HEK293 (cell line): ENCODE measurements around the gene MBNL2.
A peak's percentile ranks its signal among the peaks of the same experiment; 100 is the strongest.

Source experiments
- CTCF ChIA-PET: fragments of 350-600 bp; formaldehyde crosslinking; extraction: SDS; loops from one replicate; lab custom pipeline; 2021; ENCODE audit warnings: antibody characterized with exemption; lab: Yijun Ruan, JAX
- POLR2A ChIA-PET: fragments of 300-600 bp; formaldehyde crosslinking; extraction: SDS; loops from one replicate; lab custom pipeline; 2020; ENCODE audit warnings: antibody characterized with exemption, inconsistent platforms; lab: Yijun Ruan, JAX
- H3K27ac ChIP-seq: fragments of 200-500 bp; sonication (Bioruptor generic); 2 replicates; pipeline ENCODE4 v1.5.1; 2014; ENCODE audit warnings: low read depth, low read length, control low read depth, inconsistent platforms; ENCODE audit errors: extremely low read depth
- H3K36me3 ChIP-seq, 2 experiments: fragments of 200-500 bp in 1 of 2; sonication (Bioruptor generic) in 1 of 2; 1 replicate in 1 of 2; 2 replicates in 1 of 2; pipeline ENCODE4 v1.5.1; 2014 to 2017; ENCODE audit warnings: inconsistent platforms in 2 of 2, low read length in 2 of 2; ENCODE audit not compliant: control insufficient read depth in 2 of 2, insufficient read depth in 1 of 2
- H3K4me1 ChIP-seq: fragments of 200-500 bp; sonication (Bioruptor generic); 2 replicates; pipeline ENCODE4 v1.5.1; 2014; ENCODE audit warnings: mild to moderate bottlenecking, low read length, inconsistent platforms; ENCODE audit not compliant: control insufficient read depth, insufficient read depth
- H3K4me3 ChIP-seq: 2 replicates; pipeline ENCODE4 v1.5.1; 2011; ENCODE audit warnings: low read depth, mild to moderate bottlenecking, control low read depth, low read length, moderate library complexity
- H3K9me3 ChIP-seq: fragments of 200-500 bp; sonication (Bioruptor generic); 2 replicates; pipeline ENCODE4 v1.5.1; 2014; ENCODE audit warnings: low read depth, low read length, inconsistent platforms; ENCODE audit not compliant: control insufficient read depth, insufficient read depth
- MYNN ChIP-seq: fragments of 450-650 bp; formaldehyde crosslinking; IDR thresholded peaks from 2 replicates; pipeline ENCODE4 v1.5.1; 2016; ENCODE audit warnings: missing biosample characterization, missing genetic modification characterization, borderline replicate concordance
- OVOL3 ChIP-seq: fragments of 450-650 bp; formaldehyde crosslinking; IDR thresholded peaks from 2 replicates; pipeline ENCODE4 v1.5.1; 2016; ENCODE audit warnings: missing biosample characterization, missing genetic modification characterization
- RBAK ChIP-seq: fragments of 450-650 bp; formaldehyde crosslinking; IDR thresholded peaks from 2 replicates; pipeline ENCODE4 v1.5.1; 2016; ENCODE audit warnings: missing biosample characterization, missing genetic modification characterization
- SETDB1 ChIP-seq: IDR thresholded peaks from one replicate; pipeline ENCODE4 v1.6.1; 2017; ENCODE audit warnings: mild to moderate bottlenecking, low read length, moderate library complexity, mixed read lengths; ENCODE audit not compliant: insufficient read length
- ZBTB17 ChIP-seq: fragments of 450-650 bp; formaldehyde crosslinking; IDR thresholded peaks from 2 replicates; pipeline ENCODE4 v1.5.1; 2016; ENCODE audit warnings: missing biosample characterization, missing genetic modification characterization
- ZFP41 ChIP-seq: fragments of 450-650 bp; formaldehyde crosslinking; IDR thresholded peaks from 2 replicates; pipeline ENCODE4 v1.5.1; 2016; ENCODE audit warnings: missing biosample characterization, missing genetic modification characterization, borderline replicate concordance
- ZNF132 ChIP-seq: fragments of 450-650 bp; formaldehyde crosslinking; IDR thresholded peaks from 2 replicates; pipeline ENCODE4 v1.5.1; 2017; ENCODE audit warnings: missing biosample characterization, missing genetic modification characterization, borderline replicate concordance
- ZNF146 ChIP-seq: fragments of 450-650 bp; formaldehyde crosslinking; IDR thresholded peaks from 2 replicates; pipeline ENCODE4 v1.5.1; 2016; ENCODE audit warnings: missing biosample characterization, missing genetic modification characterization
- ZNF214 ChIP-seq: fragments of 450-650 bp; formaldehyde crosslinking; IDR thresholded peaks from 2 replicates; pipeline ENCODE4 v1.5.1; 2017; ENCODE audit warnings: missing biosample characterization, mild to moderate bottlenecking, missing genetic modification characterization, borderline replicate concordance
- ZNF248 ChIP-seq: fragments of 450-650 bp; formaldehyde crosslinking; IDR thresholded peaks from 2 replicates; pipeline ENCODE4 v1.5.1; 2017; ENCODE audit warnings: missing biosample characterization, missing genetic modification characterization
- ZNF274 ChIP-seq, 2 experiments: fragments of 200-500 bp in 1 of 2; fragments of 450-650 bp in 1 of 2; sonication (Bioruptor generic) in 1 of 2; formaldehyde crosslinking in 1 of 2; IDR thresholded peaks; 2 replicates each; pipeline versions ENCODE4 v1.5.1 to v1.6.1; 2014 to 2016; ENCODE audit warnings: borderline replicate concordance in 1 of 2, inconsistent platforms in 1 of 2, low read length in 1 of 2, missing biosample characterization in 1 of 2, missing genetic modification characterization in 1 of 2
- ZNF292 ChIP-seq: fragments of 450-650 bp; formaldehyde crosslinking; IDR thresholded peaks from 2 replicates; pipeline ENCODE4 v1.5.1; 2016; ENCODE audit warnings: low read depth, missing biosample characterization, missing genetic modification characterization, borderline replicate concordance
- ZNF335 ChIP-seq: fragments of 450-650 bp; formaldehyde crosslinking; conservative IDR thresholded peaks from 2 replicates; pipeline ENCODE4 v1.5.1; 2016; ENCODE audit warnings: missing biosample characterization, missing genetic modification characterization
- ZNF394 ChIP-seq: fragments of 450-650 bp; formaldehyde crosslinking; IDR thresholded peaks from 2 replicates; pipeline ENCODE4 v1.5.1; 2016; ENCODE audit warnings: missing biosample characterization, missing genetic modification characterization, mild to moderate bottlenecking, moderate library complexity, borderline replicate concordance
- ZNF423 ChIP-seq: fragments of 450-650 bp; formaldehyde crosslinking; IDR thresholded peaks from 2 replicates; pipeline ENCODE4 v1.5.1; 2016; ENCODE audit warnings: missing biosample characterization, missing genetic modification characterization
- ZNF530 ChIP-seq: fragments of 450-650 bp; formaldehyde crosslinking; IDR thresholded peaks from 2 replicates; pipeline ENCODE4 v1.5.1; 2016; ENCODE audit warnings: low read depth, missing biosample characterization, missing genetic modification characterization
- ZNF561 ChIP-seq: fragments of 450-650 bp; IDR thresholded peaks from 2 replicates; pipeline ENCODE4 v1.5.1; 2018; ENCODE audit warnings: missing biosample characterization, missing genetic modification characterization, borderline replicate concordance
- ZNF654 ChIP-seq: fragments of 450-650 bp; formaldehyde crosslinking; IDR thresholded peaks from 2 replicates; pipeline ENCODE4 v1.5.1; 2016; ENCODE audit warnings: low read depth, missing biosample characterization, missing genetic modification characterization
- ZNF660 ChIP-seq: fragments of 450-650 bp; IDR thresholded peaks from 2 replicates; pipeline ENCODE4 v1.5.1; 2018; ENCODE audit warnings: missing biosample characterization, mild to moderate bottlenecking, missing genetic modification characterization
- ZNF664 ChIP-seq: fragments of 450-650 bp; formaldehyde crosslinking; IDR thresholded peaks from 2 replicates; pipeline ENCODE4 v1.5.1; 2016; ENCODE audit warnings: missing biosample characterization, missing genetic modification characterization
- ZSCAN30 ChIP-seq: fragments of 450-650 bp; IDR thresholded peaks from 2 replicates; pipeline ENCODE4 v1.5.1; 2018; ENCODE audit warnings: missing biosample characterization, mild to moderate bottlenecking, missing genetic modification characterization, moderate library complexity
- TF ChIP-seq, protein P1 (sequence below): fragments of 450-650 bp; formaldehyde crosslinking; IDR thresholded peaks from 2 replicates; pipeline ENCODE4 v1.5.1; 2016; ENCODE audit warnings: missing biosample characterization, missing genetic modification characterization
- TF ChIP-seq, protein P2 (sequence below): fragments of 450-650 bp; formaldehyde crosslinking; IDR thresholded peaks from 2 replicates; pipeline ENCODE4 v1.5.1; 2016; ENCODE audit warnings: missing biosample characterization, missing genetic modification characterization
- TF ChIP-seq, protein P3 (sequence below): fragments of 450-650 bp; formaldehyde crosslinking; IDR thresholded peaks from 2 replicates; pipeline ENCODE4 v1.5.1; 2016; ENCODE audit warnings: missing biosample characterization, missing genetic modification characterization

Gene MBNL2

DNA sequence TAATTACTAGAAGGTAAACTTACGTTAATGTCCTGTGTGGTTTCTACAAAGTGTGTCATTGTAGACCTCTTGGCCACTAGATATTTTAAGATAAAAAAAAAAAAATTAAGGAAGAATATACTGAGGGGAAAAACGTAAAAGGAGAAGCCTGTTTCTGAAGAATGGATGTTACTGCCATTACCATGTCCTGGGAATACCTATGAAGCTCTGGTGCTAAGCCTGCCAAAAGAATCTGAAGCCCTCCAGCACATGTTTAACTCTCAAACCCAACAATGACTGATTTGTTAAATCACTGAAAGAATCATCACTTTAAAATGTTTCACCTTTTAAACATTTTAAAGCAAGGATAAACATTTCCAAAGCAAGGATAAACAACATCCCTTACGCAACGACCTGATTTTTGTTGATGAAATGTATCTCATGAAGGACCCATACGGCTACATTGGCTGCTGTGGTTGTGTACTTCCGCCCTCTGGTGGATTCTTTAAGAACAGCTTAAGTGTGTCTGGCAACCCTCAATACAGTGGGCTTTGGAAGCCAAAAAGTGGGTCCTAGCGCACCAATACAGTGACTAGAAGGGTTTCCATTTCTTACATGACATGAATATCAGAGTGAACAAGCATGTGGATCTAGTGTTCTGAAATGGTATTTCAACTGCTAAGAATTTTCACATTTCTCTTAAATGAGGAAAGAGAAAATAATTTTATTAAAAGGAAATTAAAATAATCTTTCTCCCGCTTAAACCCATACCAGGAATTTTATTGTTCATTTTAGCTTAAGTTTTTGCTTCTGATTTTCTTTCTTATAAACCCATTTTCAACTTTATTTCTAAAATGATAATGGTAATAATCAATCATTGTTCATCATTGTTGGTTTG lies 137.3 kb downstream of the MBNL2 start:
- no peaks in the 10 kb centered on the region for H3K4me1 ChIP-seq
- no peak overlapping the region for H3K4me3 ChIP-seq
- ChIA-PET POLR2A (no interaction called here), CTCF (interaction anchor here (0.6 to 7.7 kb wide), 20 partner anchors 10 to 447 kb away, joined by 3 to 58 read pairs (median 4); no protein-coding TSS in a partner anchor)
- no peaks in the 10 kb centered on the region for H3K9me3 ChIP-seq
- peaks cover 0 to 3% of the 10 kb centered on the region in 2 experiments; a peak in 1 of 3 replicates for H3K36me3 ChIP-seq
- TF ChIP-seq, protein P1, sequence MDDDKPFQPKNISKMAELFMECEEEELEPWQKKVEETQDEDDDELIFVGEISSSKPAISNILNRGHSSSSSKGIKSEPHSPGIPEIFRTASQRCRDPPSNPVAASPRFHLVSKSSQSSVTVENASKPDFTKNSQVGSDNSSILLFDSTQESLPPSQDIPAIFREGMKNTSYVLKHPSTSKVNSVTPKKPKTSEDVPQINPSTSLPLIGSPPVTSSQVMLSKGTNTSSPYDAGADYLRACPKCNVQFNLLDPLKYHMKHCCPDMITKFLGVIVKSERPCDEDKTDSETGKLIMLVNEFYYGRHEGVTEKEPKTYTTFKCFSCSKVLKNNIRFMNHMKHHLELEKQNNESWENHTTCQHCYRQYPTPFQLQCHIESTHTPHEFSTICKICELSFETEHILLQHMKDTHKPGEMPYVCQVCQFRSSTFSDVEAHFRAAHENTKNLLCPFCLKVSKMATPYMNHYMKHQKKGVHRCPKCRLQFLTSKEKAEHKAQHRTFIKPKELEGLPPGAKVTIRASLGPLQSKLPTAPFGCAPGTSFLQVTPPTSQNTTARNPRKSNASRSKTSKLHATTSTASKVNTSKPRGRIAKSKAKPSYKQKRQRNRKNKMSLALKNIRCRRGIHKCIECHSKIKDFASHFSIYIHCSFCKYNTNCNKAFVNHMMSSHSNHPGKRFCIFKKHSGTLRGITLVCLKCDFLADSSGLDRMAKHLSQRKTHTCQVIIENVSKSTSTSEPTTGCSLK (tag by site-specific recombination), result no peak
- TF ChIP-seq ZNF530 (tag by site-specific recombination) (no peak), RBAK (tag by site-specific recombination) (no peak), ZNF335 (tag by site-specific recombination) (0 out of 2 replicates have a peak, but pooled peaks have one; percentile 36), ZNF214 (tag by site-specific recombination) (no peak), ZFP41 (tag by site-specific recombination) (no peak), ZSCAN30 (tag by site-specific recombination) (0 out of 2 replicates have a peak, but pooled peaks have one; percentile 27), ZNF660 (tag by site-specific recombination) (peak; percentile 50; the same call in 1 of the 2 replicates), ZNF654 (tag by site-specific recombination) (peak; percentile 67), ZBTB17 (peak; percentile 34; the same call in 1 of the 2 replicates), ZNF664 (tag by site-specific recombination) (peak; percentile 90)
- TF ChIP-seq, protein P2, sequence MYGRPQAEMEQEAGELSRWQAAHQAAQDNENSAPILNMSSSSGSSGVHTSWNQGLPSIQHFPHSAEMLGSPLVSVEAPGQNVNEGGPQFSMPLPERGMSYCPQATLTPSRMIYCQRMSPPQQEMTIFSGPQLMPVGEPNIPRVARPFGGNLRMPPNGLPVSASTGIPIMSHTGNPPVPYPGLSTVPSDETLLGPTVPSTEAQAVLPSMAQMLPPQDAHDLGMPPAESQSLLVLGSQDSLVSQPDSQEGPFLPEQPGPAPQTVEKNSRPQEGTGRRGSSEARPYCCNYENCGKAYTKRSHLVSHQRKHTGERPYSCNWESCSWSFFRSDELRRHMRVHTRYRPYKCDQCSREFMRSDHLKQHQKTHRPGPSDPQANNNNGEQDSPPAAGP (tag by site-specific recombination), result no peak
- H3K27ac ChIP-seq, result no peak overlapping the region

DNA sequence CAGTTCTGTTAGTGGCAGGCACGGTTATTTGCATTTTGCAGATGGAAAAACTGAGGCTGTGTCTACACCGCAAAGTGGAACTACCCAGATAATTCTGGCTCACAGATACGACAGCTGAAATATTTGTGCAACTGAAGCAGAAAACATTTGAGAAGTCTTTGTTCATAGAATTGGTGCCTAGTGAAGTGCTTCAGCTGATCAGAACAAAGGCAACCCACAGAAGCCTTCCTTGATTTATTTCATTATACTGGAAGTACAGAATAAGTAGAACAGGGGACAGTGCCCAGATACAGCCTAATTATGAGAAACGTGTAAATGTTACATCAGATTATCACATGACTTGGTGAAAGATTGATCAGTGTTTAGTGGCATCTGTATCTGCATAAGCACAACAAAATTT lies 138.5 kb downstream of the MBNL2 start:
- H3K4me1 ChIP-seq, result no peaks in the 10 kb centered on the region
- no peak for TF ChIP-seq ZNF394 (tag by site-specific recombination)
- TF ChIP-seq ZNF664 (tag by site-specific recombination), result no peak
- no peak for TF ChIP-seq ZNF561 (tag by site-specific recombination)
- no peak for TF ChIP-seq ZNF423 (tag by site-specific recombination)
- TF ChIP-seq ZNF292, result no peak
- TF ChIP-seq ZNF146 (tag by site-specific recombination), result no peak
- no peak for TF ChIP-seq OVOL3 (tag by site-specific recombination)
- TF ChIP-seq MYNN (tag by site-specific recombination), result no peak
- TF ChIP-seq ZNF274 (IDR thresholded peaks at IDR 0.05; ENCODE audit: low read length), result no peak
- no peak for TF ChIP-seq ZNF274 (tag by site-specific recombination; IDR thresholded peaks at IDR 0.05; ENCODE audit: borderline replicate concordance)
- no peak for TF ChIP-seq ZNF132 (tag by site-specific recombination)
- no peak for TF ChIP-seq ZNF660 (tag by site-specific recombination)
- TF ChIP-seq, protein P3, sequence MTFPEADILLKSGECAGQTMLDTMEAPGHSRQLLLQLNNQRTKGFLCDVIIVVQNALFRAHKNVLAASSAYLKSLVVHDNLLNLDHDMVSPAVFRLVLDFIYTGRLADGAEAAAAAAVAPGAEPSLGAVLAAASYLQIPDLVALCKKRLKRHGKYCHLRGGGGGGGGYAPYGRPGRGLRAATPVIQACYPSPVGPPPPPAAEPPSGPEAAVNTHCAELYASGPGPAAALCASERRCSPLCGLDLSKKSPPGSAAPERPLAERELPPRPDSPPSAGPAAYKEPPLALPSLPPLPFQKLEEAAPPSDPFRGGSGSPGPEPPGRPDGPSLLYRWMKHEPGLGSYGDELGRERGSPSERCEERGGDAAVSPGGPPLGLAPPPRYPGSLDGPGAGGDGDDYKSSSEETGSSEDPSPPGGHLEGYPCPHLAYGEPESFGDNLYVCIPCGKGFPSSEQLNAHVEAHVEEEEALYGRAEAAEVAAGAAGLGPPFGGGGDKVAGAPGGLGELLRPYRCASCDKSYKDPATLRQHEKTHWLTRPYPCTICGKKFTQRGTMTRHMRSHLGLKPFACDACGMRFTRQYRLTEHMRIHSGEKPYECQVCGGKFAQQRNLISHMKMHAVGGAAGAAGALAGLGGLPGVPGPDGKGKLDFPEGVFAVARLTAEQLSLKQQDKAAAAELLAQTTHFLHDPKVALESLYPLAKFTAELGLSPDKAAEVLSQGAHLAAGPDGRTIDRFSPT (tag by site-specific recombination), result no peak
- no peak for TF ChIP-seq ZNF248 (tag by site-specific recombination)
- no peak for TF ChIP-seq SETDB1
- TF ChIP-seq, all 188 proteins: peak for 0
- POLR2A ChIA-PET, result no interaction called here
- no peak overlapping the region for H3K4me3 ChIP-seq
- H3K9me3 ChIP-seq, result no peaks in the 10 kb centered on the region
- CTCF ChIA-PET, result interaction anchor here (0.6 to 7.7 kb wide), 3 partner anchors 206 to 446 kb away, joined by 3 to 58 read pairs (median 4); no protein-coding TSS in a partner anchor
- H3K36me3 ChIP-seq, result peaks cover 0 to 3% of the 10 kb centered on the region in 2 experiments; a peak in 1 of 3 replicates
- H3K27ac ChIP-seq, result no peak overlapping the region
